ENCODE measurements around the gene APOL4.

DNA sequence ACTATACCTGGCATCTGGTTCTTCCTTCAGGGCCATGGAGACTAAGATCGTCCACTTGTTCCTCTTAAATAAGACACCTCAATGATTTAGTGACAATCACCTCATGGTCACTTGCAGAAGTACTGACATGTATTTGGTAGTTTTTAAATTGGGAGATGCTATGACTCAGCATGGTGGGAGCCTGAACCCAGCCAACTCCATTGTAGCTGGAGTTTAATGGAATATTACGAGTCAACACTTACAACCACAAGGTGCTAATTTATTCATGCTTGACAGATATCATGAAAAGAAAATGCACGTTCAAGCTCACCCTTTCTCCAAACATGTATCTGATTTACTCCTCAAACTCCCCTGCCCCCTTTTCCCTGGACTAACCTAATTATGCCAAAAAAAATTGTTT, 24.4 kb downstream of the APOL4 start:
- TF ChIP-seq, protein P1, sequence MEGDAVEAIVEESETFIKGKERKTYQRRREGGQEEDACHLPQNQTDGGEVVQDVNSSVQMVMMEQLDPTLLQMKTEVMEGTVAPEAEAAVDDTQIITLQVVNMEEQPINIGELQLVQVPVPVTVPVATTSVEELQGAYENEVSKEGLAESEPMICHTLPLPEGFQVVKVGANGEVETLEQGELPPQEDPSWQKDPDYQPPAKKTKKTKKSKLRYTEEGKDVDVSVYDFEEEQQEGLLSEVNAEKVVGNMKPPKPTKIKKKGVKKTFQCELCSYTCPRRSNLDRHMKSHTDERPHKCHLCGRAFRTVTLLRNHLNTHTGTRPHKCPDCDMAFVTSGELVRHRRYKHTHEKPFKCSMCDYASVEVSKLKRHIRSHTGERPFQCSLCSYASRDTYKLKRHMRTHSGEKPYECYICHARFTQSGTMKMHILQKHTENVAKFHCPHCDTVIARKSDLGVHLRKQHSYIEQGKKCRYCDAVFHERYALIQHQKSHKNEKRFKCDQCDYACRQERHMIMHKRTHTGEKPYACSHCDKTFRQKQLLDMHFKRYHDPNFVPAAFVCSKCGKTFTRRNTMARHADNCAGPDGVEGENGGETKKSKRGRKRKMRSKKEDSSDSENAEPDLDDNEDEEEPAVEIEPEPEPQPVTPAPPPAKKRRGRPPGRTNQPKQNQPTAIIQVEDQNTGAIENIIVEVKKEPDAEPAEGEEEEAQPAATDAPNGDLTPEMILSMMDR (conservative IDR thresholded peaks at IDR 0.05), result no peak
- no peak for TF ChIP-seq ZFX (IDR thresholded peaks at IDR 0.05)

Data from C4-2B (cell line).